LoVo (cell line): Measurements from ENCODE around the gene LDHB.
A peak's percentile ranks its signal among the peaks of the same experiment; 100 is the strongest.
"Not testable (repeated sequence)": the region's sequence is repeated elsewhere in the genome, so short reads cannot be mapped to it uniquely, and the experiment has no call there.

Experiments used
- DNase-seq: peaks from one replicate; pipeline ENCODE4 v3.0.0-alpha.2; 2016; ENCODE audit warnings: low spot score

LDHB gene

DNA sequence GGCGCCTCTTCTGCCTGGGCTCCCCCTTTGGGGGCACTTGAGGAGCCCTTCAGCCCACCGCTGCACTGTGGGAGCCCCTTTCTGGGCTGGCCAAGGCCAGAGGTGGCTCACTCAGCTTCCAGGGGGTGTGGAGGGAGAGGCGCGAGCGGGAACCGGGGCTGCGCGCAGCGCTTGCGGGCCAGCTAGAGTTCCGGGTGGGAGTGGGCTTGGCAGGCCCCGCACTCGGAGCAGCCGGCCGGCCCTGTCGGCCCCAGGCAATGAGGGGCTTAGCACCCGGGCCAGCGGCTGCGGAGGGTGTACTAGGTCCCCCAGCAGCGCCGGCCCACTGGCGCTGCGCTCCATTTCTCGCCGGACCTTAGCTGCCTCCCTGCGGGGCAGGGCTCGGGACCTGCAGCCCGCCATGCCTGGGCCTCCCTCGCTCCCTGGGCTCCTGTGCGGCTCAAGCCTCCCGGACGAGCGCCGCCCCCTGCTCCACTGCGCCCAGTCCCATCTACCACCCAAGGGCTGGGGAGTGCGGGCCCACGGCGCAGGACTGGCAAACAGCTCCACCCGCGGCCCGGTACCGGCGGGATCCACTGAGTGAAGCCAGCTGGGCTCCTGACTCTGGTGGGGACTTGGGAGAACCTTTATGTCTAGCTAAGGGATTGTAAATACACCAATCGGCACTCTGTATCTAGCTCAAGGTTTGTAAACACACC lies 3.9 kb upstream of the LDHB start:
- not testable (repeated sequence) for DNase-seq

DNA sequence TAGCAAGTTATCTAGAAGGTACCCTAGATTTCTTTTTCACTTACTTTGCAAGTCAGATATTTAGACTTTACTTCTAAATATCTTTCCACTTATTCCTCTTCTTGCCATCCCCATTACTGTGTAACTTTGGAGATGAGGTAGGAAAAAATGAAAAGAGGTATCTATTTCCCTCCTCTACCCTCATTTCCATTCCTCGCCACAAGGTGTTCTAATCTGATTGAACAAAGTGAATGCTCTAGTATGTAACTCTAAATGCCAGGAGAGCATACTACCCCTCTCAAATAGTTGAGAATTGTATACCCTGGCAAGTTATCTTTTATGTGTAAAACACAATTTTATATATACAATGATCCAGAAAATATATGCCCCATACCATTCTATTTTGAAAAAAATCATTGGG lies 1.7 kb upstream of the LDHB start:
- DNase-seq, result no peak

DNA sequence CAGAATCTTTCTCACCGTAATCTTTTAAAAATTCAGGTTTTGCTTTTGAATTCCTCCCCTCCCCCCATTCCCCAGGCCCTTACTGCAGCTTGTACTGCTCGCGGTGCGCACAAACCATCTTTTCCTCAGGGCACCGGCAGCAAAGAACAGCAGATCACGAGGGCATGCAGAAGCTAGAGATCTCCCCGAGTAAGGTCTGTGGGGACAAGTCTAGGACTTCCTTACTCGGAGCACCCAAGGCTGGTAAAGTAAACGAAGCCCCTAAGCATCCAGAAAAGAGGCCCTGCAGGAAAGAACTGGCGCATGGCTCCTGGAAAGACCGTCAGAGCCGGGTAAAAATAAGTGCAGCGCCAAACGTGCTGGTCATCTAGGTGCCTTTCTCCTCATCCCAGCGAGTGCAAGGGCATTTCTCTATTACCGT lies 727 bp downstream of the LDHB start:
- DNase-seq, result peak; percentile 44

DNA sequence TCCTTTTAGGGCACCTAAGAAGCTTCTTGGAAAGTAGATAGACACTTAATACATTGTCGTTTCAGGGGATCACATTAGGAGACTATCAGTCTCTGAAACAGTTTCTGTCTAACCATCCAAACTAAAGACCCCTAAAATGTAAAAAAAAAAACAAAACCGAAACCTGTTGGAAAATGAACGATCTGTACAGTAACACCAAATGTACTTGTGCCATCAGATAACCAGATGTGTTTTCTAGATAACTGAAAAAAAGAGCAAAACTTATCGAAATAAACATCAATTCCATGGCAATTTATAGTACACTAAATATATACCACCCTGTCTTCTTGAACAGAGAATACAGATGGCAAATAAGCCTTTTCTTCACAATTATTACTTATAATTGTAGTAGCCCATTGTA lies 2.1 kb downstream of the LDHB start:
- DNase-seq, result no peak

DNA sequence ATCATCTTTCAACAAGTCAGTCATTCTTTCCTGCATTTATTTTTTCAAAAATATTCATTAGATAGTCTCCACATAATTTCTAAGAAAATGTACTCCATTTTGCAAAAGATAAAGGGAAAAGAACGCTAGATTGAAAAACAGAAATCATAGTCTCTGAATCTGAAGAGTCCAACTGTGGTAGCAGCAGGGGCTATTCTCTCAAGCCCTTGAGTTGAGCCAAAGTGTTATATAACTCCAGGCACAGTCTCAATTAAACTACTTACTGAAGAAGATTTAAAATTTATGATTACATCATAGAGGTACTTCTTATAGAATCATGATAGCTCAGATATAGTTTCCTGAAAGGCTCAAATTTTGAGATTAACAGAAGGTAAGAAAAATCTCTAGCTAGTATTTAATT lies 5.8 kb downstream of the LDHB start:
- DNase-seq, result no peak

DNA sequence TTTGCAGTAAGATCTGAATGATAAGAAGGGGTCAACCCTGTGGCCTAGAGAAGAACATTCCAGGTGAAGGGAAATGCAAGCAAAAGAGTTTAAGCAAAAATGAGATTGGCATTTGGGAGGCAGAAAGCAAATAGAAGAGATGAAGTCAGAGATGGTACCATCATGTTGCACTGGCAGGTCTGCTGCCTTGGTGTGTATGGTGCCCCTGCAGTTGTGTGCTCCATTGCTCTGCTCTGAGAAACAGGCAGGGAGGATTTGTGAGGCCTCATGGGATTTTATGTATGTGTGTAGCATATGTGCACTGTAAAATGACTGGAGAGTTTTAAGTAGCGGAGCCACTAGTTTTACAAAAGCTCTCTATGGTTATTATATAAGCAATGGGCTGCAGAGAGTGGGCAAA lies 6.6 kb downstream of the LDHB start:
- no peak for DNase-seq

DNA sequence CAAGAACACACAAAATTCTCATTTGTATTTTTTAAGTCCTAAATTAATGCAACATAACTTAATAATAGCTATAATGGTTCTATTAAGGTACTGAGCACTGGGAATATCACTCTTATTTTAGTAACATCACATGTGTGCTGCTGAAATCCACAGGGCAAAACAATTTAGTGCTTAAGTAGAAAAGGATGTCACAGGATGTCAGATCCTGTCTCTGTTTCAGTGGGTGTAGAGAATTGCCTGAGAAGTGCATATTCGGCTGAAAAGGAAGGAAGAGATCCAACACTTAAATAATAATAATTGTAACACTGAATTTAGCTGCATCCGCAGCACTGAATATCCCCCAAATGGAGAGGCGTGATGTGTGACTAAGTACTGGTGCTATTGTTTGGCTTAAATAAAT lies 8.6 kb downstream of the LDHB start:
- DNase-seq, result no peak

DNA sequence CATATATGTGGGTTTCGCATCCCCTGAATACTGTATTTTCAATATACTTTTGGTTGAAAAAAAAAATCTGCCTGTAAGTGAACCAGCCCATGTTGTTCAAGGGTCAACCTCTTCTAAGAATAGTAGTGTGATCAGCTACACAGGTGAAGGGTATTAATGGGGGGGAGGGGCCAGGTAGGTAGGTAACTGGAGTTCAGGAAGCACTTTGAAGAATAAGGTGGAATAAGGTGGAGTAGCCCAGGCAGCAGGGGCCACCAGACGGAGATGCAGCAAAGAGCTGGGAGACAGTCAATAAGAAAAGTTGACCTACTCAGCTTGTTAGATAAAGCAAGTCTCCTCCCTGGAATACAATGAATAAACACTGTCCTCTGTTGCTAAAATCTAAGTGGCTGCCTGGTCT lies 9.3 kb downstream of the LDHB start:
- no peak for DNase-seq

DNA sequence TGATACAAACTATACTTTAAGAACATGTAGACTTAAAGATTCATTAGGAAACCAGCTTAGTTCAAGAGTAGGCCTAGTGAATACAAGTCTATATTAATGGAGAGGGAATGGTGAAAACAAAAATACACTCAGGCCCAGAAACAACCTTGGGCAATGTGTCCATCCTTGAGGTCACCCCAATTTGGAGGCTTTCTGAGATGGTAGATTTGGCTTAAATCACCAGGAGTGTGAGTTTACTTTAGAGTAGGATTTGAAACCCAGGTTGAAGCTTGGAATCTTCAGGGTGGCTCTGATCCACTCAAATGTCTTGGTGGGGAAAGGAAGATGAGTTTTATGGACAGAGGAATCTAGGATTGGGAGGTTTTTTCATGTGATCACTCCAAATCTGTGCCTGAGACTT lies 10.5 kb downstream of the LDHB start:
- DNase-seq, result no peak

DNA sequence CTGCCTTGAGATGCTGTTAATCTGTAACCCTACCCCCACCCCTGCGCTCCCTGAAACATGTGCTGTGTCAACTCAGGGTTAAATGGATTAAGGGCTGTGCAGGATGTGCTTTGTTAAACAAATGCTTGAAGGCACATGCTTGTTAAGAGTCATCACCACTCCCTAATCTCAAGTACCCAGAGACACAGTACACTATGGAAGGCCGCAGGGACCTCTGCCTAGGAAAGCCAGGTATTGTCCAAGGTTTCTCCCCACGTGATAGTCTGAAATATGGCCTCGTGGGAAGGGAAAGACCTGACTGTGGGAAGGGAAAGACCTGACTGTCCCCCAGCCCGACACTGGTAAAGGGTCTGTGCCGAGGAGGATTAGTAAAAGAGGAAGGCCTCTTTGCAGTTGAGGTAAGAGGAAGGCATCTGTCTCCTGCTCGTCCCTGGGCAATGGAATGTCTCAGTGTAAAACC lies 12.6 kb downstream of the LDHB start:
- DNase-seq, result not testable (repeated sequence)

DNA sequence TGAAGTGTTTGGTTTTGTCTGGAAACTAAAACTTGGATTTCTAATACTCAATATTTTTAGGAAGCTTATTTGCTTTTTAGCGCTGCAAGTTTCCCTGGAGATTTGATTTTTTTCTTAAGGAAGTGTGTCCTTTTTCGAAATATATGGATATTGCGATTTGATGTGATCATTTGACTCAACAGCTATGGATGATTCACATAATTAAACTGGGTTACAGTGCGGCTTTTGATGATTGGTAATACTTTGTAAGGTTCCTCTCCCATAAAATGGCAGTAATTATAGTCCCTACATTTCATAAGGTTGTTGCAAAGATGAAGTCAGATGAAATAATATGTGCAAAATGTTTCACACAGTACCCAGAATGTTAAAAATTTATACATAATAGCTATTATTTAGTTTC lies 13.1 kb downstream of the LDHB start:
- no peak for DNase-seq

DNA sequence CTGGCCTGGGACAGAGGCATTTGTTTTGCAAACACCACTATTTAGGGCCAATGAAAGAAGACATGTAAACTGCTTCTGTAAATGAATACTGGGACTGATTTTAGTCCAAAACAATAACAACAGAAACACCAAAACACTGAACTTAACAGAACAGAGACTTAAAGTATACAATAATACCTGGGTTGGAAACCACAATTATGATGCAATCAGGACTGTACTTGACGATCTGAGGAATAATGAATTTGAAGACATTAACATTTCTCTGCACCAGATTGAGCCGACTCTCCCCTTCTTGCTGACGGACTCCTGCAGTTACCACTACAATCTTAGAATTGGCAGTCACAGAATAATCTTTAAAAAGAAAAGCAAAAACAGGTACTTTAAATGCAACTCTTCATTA lies 13.9 kb downstream of the LDHB start:
- DNase-seq, result no peak

DNA sequence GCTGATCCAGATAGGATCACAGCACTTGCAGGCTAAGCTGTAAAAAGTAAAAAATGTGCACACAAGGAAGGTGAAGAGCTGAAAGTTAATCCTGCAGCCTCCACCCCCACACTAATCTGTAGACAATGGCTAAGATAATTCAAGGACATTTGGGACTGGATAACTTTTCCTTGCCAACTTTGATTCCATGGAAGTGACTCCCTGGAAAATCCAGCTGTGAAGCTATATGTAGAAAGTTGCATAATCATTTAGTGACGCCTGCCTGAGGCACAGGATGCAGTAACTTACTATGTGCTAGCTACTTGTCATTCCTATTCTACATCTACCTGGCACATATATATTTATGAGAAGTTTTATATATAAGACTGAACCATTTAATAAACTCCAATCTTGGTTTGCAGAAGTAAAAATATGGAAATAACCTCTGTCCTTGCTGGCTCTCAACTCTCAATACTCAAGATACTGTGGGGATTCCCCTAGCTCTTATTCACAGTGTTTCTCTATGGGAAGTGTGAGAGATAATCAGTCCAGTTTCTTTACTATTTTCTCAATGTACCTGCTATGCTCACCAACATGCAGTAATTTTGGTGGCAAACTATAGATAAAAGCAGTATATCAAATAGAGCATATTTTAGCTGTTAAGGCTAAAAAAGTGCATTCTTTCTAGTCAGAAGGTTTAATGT lies 14.8 kb downstream of the LDHB start:
- DNase-seq, result no peak

DNA sequence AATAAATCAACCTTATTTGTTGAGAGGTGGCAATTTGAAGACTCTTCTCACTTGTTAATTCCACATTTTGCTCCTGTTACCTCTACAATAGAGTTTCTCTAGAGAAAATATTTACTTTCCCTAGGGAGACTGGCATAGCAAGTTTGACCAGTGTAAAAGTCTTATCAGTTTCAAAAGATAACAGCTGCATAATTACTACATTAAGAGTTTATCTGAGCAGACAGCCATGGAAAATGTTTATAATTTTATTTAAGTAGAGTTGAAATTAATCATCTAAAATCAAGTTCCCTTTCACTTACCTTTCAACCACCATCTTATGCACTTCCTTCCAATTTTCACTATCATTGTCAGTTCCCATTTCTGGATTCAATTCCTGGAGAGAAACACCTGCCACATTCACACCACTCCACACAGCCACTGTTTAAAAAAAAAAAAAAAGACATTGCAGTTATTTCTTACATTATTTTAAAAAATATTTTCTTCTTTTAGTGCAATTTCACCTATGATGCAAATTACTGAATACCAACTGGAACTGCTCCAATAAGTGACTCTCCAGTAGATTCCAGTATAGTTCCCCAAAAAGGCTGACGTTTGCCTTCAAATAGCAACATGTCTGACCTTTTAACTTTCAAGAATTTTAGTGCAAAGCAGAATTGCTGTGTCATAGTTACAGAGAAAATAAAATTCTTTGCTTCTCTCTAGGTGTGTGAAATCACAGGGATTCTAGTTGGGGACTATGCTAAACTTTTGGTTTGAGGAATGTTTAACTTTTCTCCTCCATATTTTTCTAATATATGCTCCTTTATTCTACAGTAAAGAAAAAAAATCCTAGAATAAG lies 19.4 kb downstream of the LDHB start:
- no peak for DNase-seq

DNA sequence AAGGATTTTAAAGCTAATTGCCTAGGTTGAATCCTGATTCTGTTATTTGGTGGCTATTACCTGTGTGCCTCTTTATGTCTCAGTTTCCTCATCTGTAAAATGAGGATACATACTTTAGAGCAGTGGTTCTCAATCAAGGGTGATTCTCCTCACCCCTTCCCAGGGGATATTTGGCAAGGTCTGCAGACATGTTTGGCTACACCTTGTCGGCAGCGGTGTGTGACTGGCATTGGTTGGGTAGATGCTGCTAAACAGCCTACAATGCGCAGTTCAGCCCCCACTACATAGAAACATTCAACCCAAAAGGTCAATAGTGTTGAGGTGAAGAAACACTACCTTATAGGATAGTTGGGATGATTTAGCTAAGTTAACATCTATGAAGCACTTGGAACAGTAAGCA lies 23.4 kb downstream of the LDHB start:
- no peak for DNase-seq

DNA sequence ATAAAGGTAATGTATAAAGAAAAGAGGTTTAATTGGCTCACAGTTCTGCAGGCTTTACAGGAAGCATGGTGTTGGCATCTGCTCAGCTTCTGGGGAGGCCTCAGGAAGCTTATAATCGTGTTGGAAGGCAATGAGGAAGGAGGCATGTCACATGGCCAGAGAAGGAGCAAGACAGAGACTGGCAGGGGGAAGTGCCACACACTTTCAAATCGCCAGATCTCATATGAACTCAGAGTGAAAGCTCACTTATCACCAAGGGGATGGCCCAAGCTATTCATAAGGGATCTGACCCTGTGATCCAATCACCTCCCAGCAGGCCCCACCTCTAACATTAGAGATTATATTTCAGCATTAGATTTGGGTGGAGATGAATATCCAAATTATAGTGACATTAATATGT lies 26.3 kb downstream of the LDHB start:
- DNase-seq, result no peak

DNA sequence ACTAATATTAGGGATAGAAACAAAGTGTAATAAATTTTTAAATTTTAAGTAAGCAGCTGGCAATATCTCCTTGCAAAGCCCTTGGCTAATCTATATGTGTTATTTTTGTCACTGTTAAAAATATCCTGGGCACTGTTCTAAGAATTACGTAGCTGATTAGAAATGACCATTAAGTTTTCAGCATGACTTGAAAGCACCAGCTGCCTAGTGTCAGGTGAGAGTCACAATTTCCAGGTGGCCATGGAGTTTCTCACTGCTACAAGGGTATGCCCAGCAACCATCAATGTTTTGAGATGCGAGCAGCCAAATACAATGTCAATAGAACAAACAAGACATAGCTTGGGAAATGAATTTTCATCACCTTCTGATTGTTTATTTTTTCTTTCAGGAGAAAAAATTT lies 29.7 kb downstream of the LDHB start:
- no peak for DNase-seq

DNA sequence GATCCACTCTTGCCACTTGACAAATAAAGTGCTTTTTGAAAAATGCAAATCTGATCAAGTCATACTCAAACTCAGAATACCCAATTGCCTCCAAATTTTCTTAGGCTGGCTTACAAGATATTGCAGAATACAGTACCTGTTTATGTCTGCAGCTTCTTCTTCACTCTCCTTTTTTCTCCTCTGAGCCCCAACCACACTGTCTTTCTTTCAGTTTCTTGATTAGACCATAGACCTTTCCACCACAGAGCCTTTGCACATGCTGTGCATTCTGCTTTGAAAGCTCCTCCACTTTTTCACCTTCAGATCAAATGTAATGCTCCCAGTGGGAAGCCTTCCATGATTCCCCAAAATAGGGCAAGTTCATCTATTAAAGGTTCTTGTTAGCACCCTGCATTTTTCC lies 39.1 kb downstream of the LDHB start:
- no peak for DNase-seq

DNA sequence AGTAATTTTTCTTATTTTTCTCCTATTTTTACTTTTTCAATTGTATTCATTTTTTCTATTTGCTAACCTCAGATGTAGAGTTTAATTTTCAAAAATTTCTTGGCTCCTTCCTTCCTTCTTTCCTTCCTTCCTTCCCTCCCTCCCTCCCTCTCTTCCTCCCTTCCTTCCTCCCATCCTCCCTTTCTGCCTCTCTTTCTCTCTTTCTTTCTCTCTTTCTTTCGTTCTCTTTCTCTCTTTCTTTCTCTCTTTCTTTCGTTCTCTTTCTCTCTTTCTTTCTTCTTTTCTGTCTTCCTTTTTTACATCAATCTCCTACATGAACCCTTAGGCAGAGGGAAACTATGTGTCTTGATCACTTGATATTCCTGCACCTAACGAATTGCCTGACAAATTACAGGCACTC lies 40.6 kb downstream of the LDHB start:
- DNase-seq, result no peak

DNA sequence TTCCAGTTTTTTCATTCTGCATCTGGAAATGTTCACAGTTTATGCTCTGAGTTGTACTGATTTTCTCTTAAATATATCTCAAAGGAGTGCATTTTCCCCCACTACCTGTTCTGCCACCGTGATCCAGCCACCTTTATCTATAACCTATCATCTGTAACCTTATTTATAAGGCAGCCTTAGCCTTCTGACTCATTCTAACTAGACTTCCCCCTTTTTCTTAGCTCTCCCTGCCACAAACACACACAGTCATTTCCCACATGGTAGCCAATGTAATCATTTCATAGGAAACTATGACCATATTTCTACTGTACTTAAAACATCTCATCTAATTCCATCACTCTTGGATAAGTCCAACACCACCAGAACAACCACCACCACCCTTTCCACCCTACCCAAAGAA lies 42.2 kb downstream of the LDHB start:
- no peak for DNase-seq

DNA sequence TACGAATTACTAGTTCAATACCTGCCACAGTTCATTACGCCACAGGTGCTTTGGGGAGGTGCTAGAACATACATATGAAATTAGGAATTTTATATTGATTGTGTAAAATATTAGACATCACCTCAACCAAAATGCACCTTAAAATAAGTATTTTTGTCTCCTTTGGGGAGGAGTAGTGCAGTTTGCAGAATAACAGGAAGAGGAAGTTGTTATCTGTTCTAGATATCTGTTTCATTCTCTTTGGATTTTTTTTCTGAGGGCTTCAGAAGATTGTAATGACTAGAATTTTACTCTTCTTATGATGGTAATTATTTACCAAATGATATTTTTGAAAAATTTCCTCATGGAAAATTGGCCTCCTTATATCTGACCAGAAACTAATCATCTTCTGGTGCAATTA lies 43.1 kb downstream of the LDHB start:
- no peak for DNase-seq

DNA sequence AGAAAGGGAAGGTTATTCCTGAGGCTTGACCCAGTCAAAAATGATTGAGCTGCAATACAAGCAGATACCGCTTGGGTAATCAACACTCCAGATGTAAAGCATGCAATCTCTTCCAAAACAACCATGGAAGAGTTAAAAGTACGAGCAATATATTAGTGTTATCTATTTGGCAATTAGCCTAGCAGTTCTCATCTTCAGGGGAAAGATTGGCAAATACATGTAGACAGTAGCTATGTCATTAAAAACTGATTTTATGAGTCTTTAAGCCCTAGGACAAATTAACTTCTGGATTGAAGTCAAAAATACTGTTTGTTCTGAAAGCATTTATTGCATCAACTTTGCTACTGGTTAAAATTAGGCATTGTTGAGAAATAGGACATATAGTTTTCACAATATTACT lies 43.7 kb downstream of the LDHB start:
- DNase-seq, result no peak

DNA sequence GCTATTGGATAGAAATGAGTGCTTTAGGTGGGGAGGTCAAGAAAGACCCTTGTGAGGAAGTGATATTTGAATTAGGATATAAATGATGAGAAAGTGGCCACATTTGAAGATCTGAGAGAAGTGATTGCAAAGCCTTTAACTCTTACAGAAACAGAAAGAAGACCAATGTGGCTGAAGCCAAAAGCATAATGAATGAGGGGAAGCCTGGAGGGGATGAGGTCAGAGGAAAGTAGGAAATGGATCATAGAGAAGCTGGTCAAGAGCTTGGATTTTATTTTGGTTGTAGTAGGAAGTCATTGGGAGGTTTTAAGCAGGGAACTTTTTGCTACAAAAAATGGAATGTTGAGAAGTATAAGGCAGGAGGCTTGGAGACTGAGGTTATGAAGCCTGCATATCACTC lies 49.4 kb downstream of the LDHB start:
- no peak for DNase-seq
